Left lung (tissue), 10 donors: ENCODE data around the gene PPP2R2C. TPM values are rescaled to one million over a fixed set of nuclear protein-coding genes. Genes with fewer than 3 reads are reported as not detected.

ENCODE experiments used
- ATAC-seq: fragments of 200-7000 bp; cut with Tn5 transposase; one replicate; pipeline ENCODE4 v1.9.1; 2020; ENCODE audit warnings: moderate library complexity
- DNase-seq, 4 donors: peaks; one replicate each; pipeline ENCODE4 v3.0.0-alpha.2; 2013 to 2020
- H3K27ac ChIP-seq, 2 donors: fragments of 200-600 bp; sonication (generic) in 1 of 2; one replicate each; pipeline versions ENCODE4 v1.5.0 to v1.8.0; 2020 to 2021
- H3K27me3 ChIP-seq, 2 donors: fragments of 200-600 bp; sonication (generic) in 1 of 2; one replicate each; pipeline versions ENCODE4 v1.5.0 to v1.8.0; 2020 to 2021
- H3K36me3 ChIP-seq, 2 donors: fragments of 200-600 bp; sonication (generic) in 1 of 2; one replicate each; pipeline versions ENCODE4 v1.5.0 to v1.8.0; 2020 to 2021
- H3K4me1 ChIP-seq, 2 donors: fragments of 200-600 bp; one replicate each; pipeline ENCODE4 v1.8.0; 2021
- H3K4me3 ChIP-seq, 2 donors: fragments of 200-600 bp; sonication (generic) in 1 of 2; one replicate each; pipeline versions ENCODE4 v1.5.0 to v1.8.0; 2020 to 2021; ENCODE audit warnings: mild to moderate bottlenecking in 1 of 2
- H3K9me3 ChIP-seq, 2 donors: fragments of 200-600 bp; sonication (generic) in 1 of 2; one replicate each; pipeline versions ENCODE4 v1.5.0 to v1.8.0; 2020 to 2021
- intact Hi-C, 2 donors: fragments of 100-400 bp; cut with DNase I; formaldehyde crosslinking; loops; one replicate each; pipeline versions ENCODE4 v1.11.2 to v1.14.2; 2022
- polyA plus RNA-seq, 6 donors: library from polyadenylated mRNA; unstranded; fragments of 120-200 nt; gene quantifications; one replicate each; pipeline ENCODE4 v1.2.1, GENCODE V29; 2013; ENCODE audit not compliant: insufficient read length in 6 of 6
- total RNA-seq, 2 donors: library from RNA; stranded (reverse); fragmentation: NEBNext Ultra II Directional; extraction: Animal tissue kit (Norgen Biotek cat#: 25700); gene quantifications; one replicate each; pipeline ENCODE4 v1.2.1, GENCODE V29; 2021
- TF ChIP-seq, protein P1 (sequence below), 2 donors: fragments of 200-600 bp; sonication (generic) in 1 of 2; IDR thresholded peaks; one replicate each; pipeline versions ENCODE4 v1.5.0 to v1.8.0; 2021; ENCODE audit warnings: antibody characterized with exemption in 2 of 2
- donor health status: DM: no; HTN: yes; CAD: no.
- donor health status: DM: no; HTN: no; CAD: no.

PPP2R2C gene
- total and polyA plus RNA-seq, 8 donors = 0.29 to 0.50 (median 0.43) TPM; not detected in 1

DNA sequence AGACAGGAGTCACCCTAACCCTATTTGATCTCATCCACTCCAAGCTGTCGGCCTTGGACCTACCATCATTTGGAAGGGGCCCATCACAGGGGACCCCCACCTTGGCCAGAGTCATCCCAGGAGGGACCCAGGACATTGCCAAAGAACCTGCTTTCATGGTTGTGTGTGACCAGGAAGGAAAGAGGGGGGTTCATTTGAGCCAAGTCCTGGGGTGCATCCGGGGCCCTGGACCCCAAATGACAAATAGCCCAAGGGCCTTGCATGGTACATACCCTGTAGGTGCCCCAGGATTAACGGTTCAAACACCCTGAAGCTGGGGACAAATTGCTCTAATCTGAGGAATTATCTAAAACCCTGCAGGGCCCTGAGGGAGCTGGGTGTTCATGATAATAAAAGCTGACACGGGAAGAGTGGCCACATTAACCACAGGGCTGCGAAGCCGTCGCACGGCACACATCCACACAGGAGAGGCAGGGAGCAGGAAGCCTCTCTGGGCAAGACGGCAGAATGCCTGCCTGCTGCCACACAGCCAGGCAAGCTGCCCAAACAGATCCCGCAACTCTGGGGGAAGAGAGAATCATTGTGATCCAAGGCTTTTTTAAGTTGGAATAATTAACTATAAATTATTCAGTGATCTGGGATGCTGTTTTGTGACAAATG is 28.2 kb upstream of the PPP2R2C start:
- TF ChIP-seq, protein P1, sequence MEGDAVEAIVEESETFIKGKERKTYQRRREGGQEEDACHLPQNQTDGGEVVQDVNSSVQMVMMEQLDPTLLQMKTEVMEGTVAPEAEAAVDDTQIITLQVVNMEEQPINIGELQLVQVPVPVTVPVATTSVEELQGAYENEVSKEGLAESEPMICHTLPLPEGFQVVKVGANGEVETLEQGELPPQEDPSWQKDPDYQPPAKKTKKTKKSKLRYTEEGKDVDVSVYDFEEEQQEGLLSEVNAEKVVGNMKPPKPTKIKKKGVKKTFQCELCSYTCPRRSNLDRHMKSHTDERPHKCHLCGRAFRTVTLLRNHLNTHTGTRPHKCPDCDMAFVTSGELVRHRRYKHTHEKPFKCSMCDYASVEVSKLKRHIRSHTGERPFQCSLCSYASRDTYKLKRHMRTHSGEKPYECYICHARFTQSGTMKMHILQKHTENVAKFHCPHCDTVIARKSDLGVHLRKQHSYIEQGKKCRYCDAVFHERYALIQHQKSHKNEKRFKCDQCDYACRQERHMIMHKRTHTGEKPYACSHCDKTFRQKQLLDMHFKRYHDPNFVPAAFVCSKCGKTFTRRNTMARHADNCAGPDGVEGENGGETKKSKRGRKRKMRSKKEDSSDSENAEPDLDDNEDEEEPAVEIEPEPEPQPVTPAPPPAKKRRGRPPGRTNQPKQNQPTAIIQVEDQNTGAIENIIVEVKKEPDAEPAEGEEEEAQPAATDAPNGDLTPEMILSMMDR (IDR thresholded peaks at IDR 0.05) = no peak
- Histone ChIP-seq H3K4me1 (no peaks in the 10 kb centered on the region), H3K4me3 (no peak overlapping the region), H3K9me3 (peaks cover 0 to 20% of the 10 kb centered on the region in 2 donors), H3K27me3 (peaks cover 0 to 27% of the 10 kb centered on the region in 2 donors), H3K27ac (no peak overlapping the region), H3K36me3 (no peaks in the 10 kb centered on the region)
- intact Hi-C loops = no loop called here
- ATAC-seq = no peak
- DNase-seq = no peak

DNA sequence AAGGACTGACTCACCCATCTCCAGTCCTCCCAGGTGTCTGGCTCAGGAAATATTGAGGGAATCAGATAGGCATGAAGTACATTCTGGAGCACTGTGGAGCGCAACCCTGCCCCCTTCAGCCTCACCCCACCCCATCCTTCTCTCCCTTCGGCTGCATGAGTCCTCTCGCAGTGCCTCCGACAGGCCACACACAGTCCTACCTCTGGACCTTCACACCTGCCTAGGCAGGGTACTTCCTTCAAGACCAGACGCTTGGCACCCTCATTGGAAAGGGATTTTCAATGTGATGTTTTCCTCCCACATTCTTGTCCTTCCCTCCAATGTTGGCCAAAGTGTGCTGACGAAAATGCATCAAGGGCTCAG is 26.8 kb upstream of the PPP2R2C start:
- ATAC-seq (no peak), DNase-seq (no peak)
- Histone ChIP-seq H3K27me3 (peaks cover 0 to 39% of the 10 kb centered on the region in 2 donors), H3K27ac (no peak overlapping the region), H3K4me3 (no peak overlapping the region), H3K4me1 (no peaks in the 10 kb centered on the region), H3K36me3 (no peaks in the 10 kb centered on the region), H3K9me3 (peaks cover 0 to 8% of the 10 kb centered on the region in 2 donors)
- intact Hi-C loops = no loop called here
- TF ChIP-seq, protein P1 (IDR thresholded peaks at IDR 0.05) = no peak

DNA sequence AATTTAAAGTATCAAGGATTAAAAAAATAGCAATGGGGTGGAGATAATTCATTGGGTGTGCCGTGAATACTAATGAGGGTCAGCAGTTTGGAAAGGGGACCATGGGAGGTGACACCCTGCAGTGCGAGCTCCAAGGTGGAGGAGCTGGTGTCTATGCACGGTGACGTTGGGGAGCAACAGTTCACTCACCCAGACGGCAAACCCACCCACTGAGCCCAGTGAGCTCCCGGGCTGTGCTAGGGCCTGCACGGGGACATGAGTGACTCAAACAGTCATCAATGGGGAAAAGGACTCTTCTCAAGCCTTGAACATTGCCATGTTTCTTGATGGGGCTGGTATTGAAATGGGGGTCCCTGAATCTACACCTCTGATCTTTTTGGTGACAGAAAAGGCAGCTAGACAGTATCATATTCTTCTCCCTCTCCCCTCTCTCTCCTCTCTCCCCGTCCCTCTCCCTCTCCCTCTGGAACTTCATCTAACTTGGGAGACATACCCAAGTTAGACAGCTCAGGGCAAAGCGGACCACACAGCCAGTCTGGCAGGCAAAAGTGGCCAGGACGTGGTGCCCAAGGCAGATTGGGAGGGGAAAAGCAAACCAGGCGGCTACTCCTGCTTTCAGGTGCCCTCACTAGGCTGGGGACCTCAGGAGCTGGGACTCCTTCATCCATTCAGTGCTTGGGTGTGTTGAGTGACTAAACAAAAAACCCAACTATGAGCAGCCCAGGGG is 26.3 kb upstream of the PPP2R2C start:
- no peak for ATAC-seq
- no peaks in the 10 kb centered on the region for H3K36me3 ChIP-seq
- no peak overlapping the region for H3K4me3 ChIP-seq
- no peaks in the 10 kb centered on the region for H3K4me1 ChIP-seq
- intact Hi-C loops = no loop called here
- H3K27me3 ChIP-seq = peaks cover 0 to 44% of the 10 kb centered on the region in 2 donors
- H3K9me3 ChIP-seq = peaks cover 0 to 2% of the 10 kb centered on the region in 2 donors
- no peak overlapping the region for H3K27ac ChIP-seq
- no peak for DNase-seq
- TF ChIP-seq, protein P1 (IDR thresholded peaks at IDR 0.05) = no peak

DNA sequence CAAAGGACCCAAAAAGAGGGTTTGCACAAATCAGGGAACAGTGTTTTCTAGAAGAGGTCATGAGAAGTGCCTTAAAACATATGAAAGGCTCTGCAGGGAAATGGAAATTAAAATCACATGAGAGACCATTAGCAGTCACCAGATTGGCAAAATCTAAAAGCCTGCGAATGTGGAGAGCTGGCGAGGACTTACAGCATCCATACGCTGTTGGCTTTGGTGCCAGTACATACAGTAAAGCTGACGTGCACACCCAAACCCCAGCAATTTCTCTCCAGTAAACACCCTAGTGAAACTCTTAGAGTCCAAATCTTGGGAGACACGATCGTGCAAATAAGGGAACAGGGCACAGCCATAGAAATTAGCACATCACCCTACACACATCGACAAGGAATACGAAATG is 25.4 kb upstream of the PPP2R2C start:
- no peak overlapping the region for H3K27ac ChIP-seq
- H3K4me1 ChIP-seq = no peaks in the 10 kb centered on the region
- H3K9me3 ChIP-seq = no peaks in the 10 kb centered on the region
- DNase-seq (no peak), ATAC-seq (no peak)
- H3K27me3 ChIP-seq = peaks cover 0 to 53% of the 10 kb centered on the region in 2 donors
- TF ChIP-seq, protein P1 (IDR thresholded peaks at IDR 0.05) = no peak
- H3K36me3 ChIP-seq = no peaks in the 10 kb centered on the region
- H3K4me3 ChIP-seq = no peak overlapping the region
- intact Hi-C loops = no loop called here

DNA sequence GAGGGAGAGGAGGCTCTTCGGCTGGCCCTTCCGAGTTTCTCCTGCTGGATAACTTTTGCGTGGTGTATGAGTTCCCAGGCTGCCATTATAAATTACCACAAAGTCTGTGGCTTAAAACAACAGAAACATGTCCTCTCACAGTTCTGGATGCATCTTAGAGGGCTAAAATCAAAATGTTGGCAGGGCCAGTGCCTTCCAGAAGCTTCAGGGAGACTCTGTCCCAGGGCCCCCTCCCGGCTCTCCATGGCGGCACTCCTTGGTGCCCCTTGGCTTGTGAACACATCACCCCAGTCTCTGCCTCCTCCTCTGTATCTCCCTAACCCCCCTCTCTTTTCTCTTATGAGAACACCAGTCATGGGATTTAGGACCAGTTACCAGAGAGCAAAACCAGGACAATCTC is 23.3 kb upstream of the PPP2R2C start:
- intact Hi-C loops = no loop called here
- H3K4me1 ChIP-seq = no peaks in the 10 kb centered on the region
- no peak for ATAC-seq
- peaks cover 0 to 42% of the 10 kb centered on the region in 2 donors for H3K27me3 ChIP-seq
- TF ChIP-seq, protein P1 (IDR thresholded peaks at IDR 0.05) = no peak
- no peak overlapping the region for H3K4me3 ChIP-seq
- DNase-seq = no peak
- H3K9me3 ChIP-seq = peaks cover 0 to 11% of the 10 kb centered on the region in 2 donors
- no peaks in the 10 kb centered on the region for H3K36me3 ChIP-seq
- no peak overlapping the region for H3K27ac ChIP-seq
